K562 (cell line): Measurements from ENCODE around the gene RFX3. TPM values are rescaled to one million over a fixed set of nuclear protein-coding genes. Genes with fewer than 3 reads are reported as not detected.

Experiments
- ATAC-seq: fragments of 200-7000 bp; cut with Tn5 transposase; 3 replicates; pipeline ENCODE4 v1.9.1; 2020; ENCODE audit warnings: moderate library complexity
- BruUV-seq: library from RNA; stranded (reverse); fragments of 400-500 nt; replicated peaks from 2 replicates; lab custom pipeline; 2021; lab: Mats Ljungman, UMichigan
- CTCF ChIA-PET: fragments of 300-600 bp; formaldehyde crosslinking; extraction: SDS; loops from one replicate; lab custom pipeline; 2021; ENCODE audit warnings: low intra/inter-chr PET ratio; lab: Yijun Ruan, JAX
- POLR2A ChIA-PET: fragments of 300-600, 350-650 bp; sonication (Branson Sonifier 250); formaldehyde crosslinking; extraction: SDS; loops from one replicate; lab custom pipeline; 2021; ENCODE audit warnings: antibody characterized with exemption, inconsistent platforms; lab: Yijun Ruan, JAX
- DNase-seq, 4 experiments: peaks; one replicate each; pipeline versions ENCODE4 v3.0.0 to v3.0.0-alpha.2; 2011 to 2018; ENCODE audit warnings: low spot score in 3 of 4, mixed read lengths in 3 of 4; ENCODE audit errors: extremely low read depth in 1 of 4
- FAIRE-seq: peaks from 2 replicates; lab custom pipeline; 2011; peaks lifted over from hg19 to GRCh38; lab: Jason Lieb, UNC
- H2AFZ ChIP-seq: 2 replicates; pipeline ENCODE4 v1.6.0; 2011; ENCODE audit warnings: low read depth, low read length, control low read depth, inconsistent platforms
- H3K27ac ChIP-seq: fragments of 200-600 bp; 3 replicates; pipeline ENCODE4 v1.8.0; 2011; ENCODE audit warnings: low read depth, mild to moderate bottlenecking, control low read depth, inconsistent platforms, low read length, moderate library complexity, mixed read lengths; ENCODE audit errors: extremely low read depth
- H3K27me3 ChIP-seq, 2 experiments: fragments of 300-600 bp in 1 of 2; 2 replicates in 1 of 2; 3 replicates in 1 of 2; pipeline versions ENCODE4 v1.6.0 to v1.8.0; 2011; ENCODE audit warnings: inconsistent platforms in 2 of 2, low read length in 2 of 2, mild to moderate bottlenecking in 1 of 2, mixed read lengths in 1 of 2, moderate library complexity in 1 of 2; ENCODE audit not compliant: control insufficient read depth in 2 of 2, insufficient read depth in 2 of 2
- H3K36me3 ChIP-seq: fragments of 300-600 bp; 3 replicates; pipeline ENCODE4 v1.8.0; 2011; ENCODE audit warnings: mild to moderate bottlenecking, low read length, inconsistent platforms; ENCODE audit not compliant: control insufficient read depth, insufficient read depth
- H3K4me1 ChIP-seq, 2 experiments: fragments of 200-600 bp in 1 of 2; replicated peaks in 1 of 2; 2 replicates in 1 of 2; 3 replicates in 1 of 2; pipeline versions ENCODE4 v1.5.1 to v1.8.0; 2011; ENCODE audit warnings: inconsistent platforms in 2 of 2, low read length in 2 of 2, mild to moderate bottlenecking in 1 of 2, mixed read lengths in 1 of 2, moderate library complexity in 1 of 2; ENCODE audit not compliant: control insufficient read depth in 2 of 2, insufficient read depth in 2 of 2
- H3K4me2 ChIP-seq: 2 replicates; pipeline ENCODE4 v1.6.1; 2011; ENCODE audit warnings: low read length, control low read depth, inconsistent platforms, mixed read lengths; ENCODE audit not compliant: insufficient read depth
- H3K4me3 ChIP-seq: fragments of 200-600 bp; sonication (generic), shearing (Covaris generic); 2 replicates; pipeline ENCODE4 v1.5.1; 2016; ENCODE audit warnings: control low read depth, inconsistent platforms
- H3K79me2 ChIP-seq: fragments of 200-600 bp; 3 replicates; pipeline ENCODE4 v1.8.0; 2011; ENCODE audit warnings: low read length, inconsistent platforms; ENCODE audit not compliant: control insufficient read depth, insufficient read depth
- H3K9ac ChIP-seq, 2 experiments: 2 replicates each; pipeline versions ENCODE4 v1.6.0 to v1.6.1; 2011; ENCODE audit warnings: low read depth in 2 of 2, low read length in 2 of 2, control low read depth in 1 of 2, inconsistent platforms in 1 of 2, mild to moderate bottlenecking in 1 of 2, mixed read lengths in 1 of 2; ENCODE audit not compliant: insufficient read depth in 1 of 2
- H3K9me1 ChIP-seq: one replicate; pipeline ENCODE4 v1.6.0; 2011; ENCODE audit warnings: inconsistent platforms, mild to moderate bottlenecking, low read length, moderate library complexity; ENCODE audit not compliant: control insufficient read depth, insufficient read depth
- H3K9me3 ChIP-seq: replicated peaks from 2 replicates; pipeline ENCODE4 v1.5.1; 2011; ENCODE audit warnings: low read depth, low read length, inconsistent platforms; ENCODE audit not compliant: control insufficient read depth, insufficient read depth
- H4K20me1 ChIP-seq: replicated peaks from 2 replicates; pipeline ENCODE4 v1.6.1; 2011; ENCODE audit warnings: low read length, inconsistent platforms, mixed read lengths; ENCODE audit not compliant: control insufficient read depth, insufficient read depth
- CBFB ChIP-seq: sonication (generic); formaldehyde crosslinking; IDR thresholded peaks from 2 replicates; pipeline ENCODE4 v1.4.0; 2020; ENCODE audit warnings: mild to moderate bottlenecking, missing genetic modification reagents
- ESRRA ChIP-seq: fragments of 450-650 bp; IDR thresholded peaks from 2 replicates; pipeline ENCODE4 v1.6.1; 2014; ENCODE audit warnings: low read depth, mild to moderate bottlenecking, moderate library complexity, borderline replicate concordance
- HDAC2 ChIP-seq: fragments of 450-650 bp; IDR thresholded peaks from 2 replicates; pipeline ENCODE4 v1.6.1; 2016; ENCODE audit warnings: mild to moderate bottlenecking
- HDAC3 ChIP-seq: fragments of 450-650 bp; IDR thresholded peaks from 2 replicates; pipeline ENCODE4 v1.6.1; 2018; ENCODE audit warnings: borderline replicate concordance, mild to moderate bottlenecking, moderate library complexity; ENCODE audit not compliant: partially characterized antibody
- HLTF ChIP-seq: fragments of 450-650 bp; IDR thresholded peaks from 2 replicates; pipeline ENCODE4 v1.6.1; 2016
- HMG20B ChIP-seq: fragments of 250-450 bp; sonication (Bioruptor Pico); IDR thresholded peaks from 2 replicates; pipeline ENCODE4 v1.5.0; 2021; ENCODE audit warnings: mild to moderate bottlenecking
- MIER1 ChIP-seq: fragments of 450-650 bp; IDR thresholded peaks from 2 replicates; pipeline ENCODE4 v1.6.1; 2016; ENCODE audit warnings: antibody characterized with exemption, mild to moderate bottlenecking, low read depth
- PHB ChIP-seq: fragments of 250-450 bp; sonication (Bioruptor Pico); IDR thresholded peaks from 2 replicates; pipeline ENCODE4 v1.5.0; 2021
- POLR2AphosphoS5 ChIP-seq: IDR thresholded peaks from 2 replicates; pipeline ENCODE4 v1.6.1; 2011; ENCODE audit warnings: mild to moderate bottlenecking, low read depth, low read length, moderate library complexity; ENCODE audit not compliant: control insufficient read depth, insufficient read depth
- SRSF3 ChIP-seq: fragments of 200-400 bp; formaldehyde crosslinking; IDR thresholded peaks from 2 replicates; pipeline ENCODE4 v1.6.1; 2016; ENCODE audit warnings: mild to moderate bottlenecking, low read length, moderate library complexity; ENCODE audit not compliant: insufficient read depth
- TBP ChIP-seq: optimal IDR thresholded peaks from 2 replicates; pipeline ENCODE3; 2011; ENCODE audit warnings: low read depth, low read length, improper control_type of control experiment
- ZBTB7A ChIP-seq: IDR thresholded peaks from 2 replicates; pipeline ENCODE4 v1.6.1; 2011; ENCODE audit warnings: low read depth, mild to moderate bottlenecking, low read length, moderate library complexity, borderline replicate concordance; ENCODE audit not compliant: control insufficient read depth
- ZC3H8 ChIP-seq: fragments of 450-650 bp; IDR thresholded peaks from 2 replicates; pipeline ENCODE4 v1.6.1; 2017
- ZNF280B ChIP-seq: fragments of 250-450 bp; sonication (Bioruptor Pico); IDR thresholded peaks from 2 replicates; pipeline ENCODE4 v1.5.1; 2021; ENCODE audit warnings: mild to moderate bottlenecking
- WGBS: fragments of 100-300 bp; shearing (Covaris generic); methylation state at CpG from one replicate; pipeline ENCODE4 v1.1.6; 2016; ENCODE audit warnings: low coverage, mixed read lengths; ENCODE audit not compliant: insufficient coverage; ENCODE audit errors: missing lambda C conversion rate; 5-methylcytosine and 5-hydroxymethylcytosine counted together
- in situ Hi-C: fragments of 300-500 bp; cut with MboI; formaldehyde crosslinking; loops from 4 replicates; pipeline ENCODE4 v1.15.0; 2018; ENCODE audit warnings: inconsistent platforms, mixed read lengths
- intact Hi-C: fragments of 100-400 bp; cut with micrococcal nuclease; formaldehyde crosslinking; loops from 2 replicates; pipeline ENCODE4 v1.14.2; 2022
- polyA plus RNA-seq, 8 experiments: library from polyadenylated mRNA; depleted of rRNA in 4 of 8; stranded (reverse) in 5 of 8; unstranded in 3 of 8; fragments of >200 nt; fragmentation: Nextera tagmentation in 2 of 8; fragmentation: Illumina TruSeq in 1 of 8; extraction: Ambion mirVana in 2 of 8; extraction: Trizol in 1 of 8; gene quantifications; 2 replicates each; pipeline versions ENCODE4 v1.2.1 to v1.2.3, GENCODE V29; 2011 to 2014; ENCODE audit warnings: inconsistent platforms in 1 of 8, missing spikeins in 1 of 8
- total RNA-seq, 7 experiments: library from RNA; depleted of rRNA in 6 of 7; stranded (reverse); fragments of >200 nt in 6 of 7; fragmentation: Illumina TruSeq in 2 of 7; extraction: Trizol in 2 of 7; gene quantifications; 2 replicates each; pipeline versions ENCODE4 v1.2.1 to v1.2.3, GENCODE V29; 2011 to 2021; ENCODE audit warnings: low replicate concordance in 1 of 7

Gene RFX3
- total and polyA plus RNA-seq, 9 of the 15 experiments (the other 6 are each of a cell fraction or from before 2014, with no cell fraction given) = 0.86 to 4.9 (median 2.0) TPM

- TF ChIP-seq HMG20B (CRISPR knock-in tag) (no peak), SRSF3 (no peak), ESRRA (no peak), TBP (no peak)
Observed at GRCh38 chr9:3413984-3414383, 111.8 kb downstream of the RFX3 start (continued).

- CTCF ChIA-PET = no interaction called here
- in situ Hi-C loops (no loop called here), intact Hi-C loops (no loop called here)
- Histone ChIP-seq H2AFZ (no peak overlapping the region), H3K27me3 (no peaks in the 10 kb centered on the region), H3K4me1 (no peaks in the 10 kb centered on the region), H3K4me2 (no peak overlapping the region), H3K9me3 (no peaks in the 10 kb centered on the region), H3K36me3 (no peaks in the 10 kb centered on the region), H3K79me2 (no peaks in the 10 kb centered on the region), H3K4me3 (no peak overlapping the region)
- POLR2A ChIA-PET = no interaction called here
- BruUV-seq = no TSS peak
- TF ChIP-seq ZC3H8 = no peak
- no peak for TF ChIP-seq HDAC3
- no peak for TF ChIP-seq CBFB (CRISPR knock-in tag)
- TF ChIP-seq HLTF = no peak
- no peak for TF ChIP-seq ZBTB7A
- TF ChIP-seq MIER1 = no peak
- TF ChIP-seq HDAC2 = no peak
- no peak for TF ChIP-seq POLR2AphosphoS5
- TF ChIP-seq PHB (CRISPR knock-in tag) = no peak
- TF ChIP-seq ZNF280B (CRISPR knock-in tag) = no peak
- TF ChIP-seq, all 486 proteins: peak for 0
- ATAC-seq (no peak), FAIRE-seq (no peak), DNase-seq (no peak)
- Histone ChIP-seq H3K9ac (no peak overlapping the region), H3K9me1 (no peaks in the 10 kb centered on the region), H3K27ac (no peak overlapping the region), H4K20me1 (no peaks in the 10 kb centered on the region)
- WGBS = 25% methylated on average over 4 of the region's 4 CpGs
Observed at GRCh38 chr9:3410461-3410860, 115.3 kb downstream of the RFX3 start.
